D721Med (cell line): ENCODE data around the gene RNASEH2A.
A peak's percentile ranks its signal among the peaks of the same experiment; 100 is the strongest.
"Not testable (repeated sequence)": the region's sequence is repeated elsewhere in the genome, so short reads cannot be mapped to it uniquely, and the experiment has no call there.

Experiments
- DNase-seq: peaks from one replicate; pipeline ENCODE4 v3.0.0; 2011; ENCODE audit warnings: low spot score; ENCODE audit not compliant: insufficient read length
- FAIRE-seq: peaks from 2 replicates; lab custom pipeline; 2011; peaks lifted over from hg19 to GRCh38; lab: Jason Lieb, UNC
- TF ChIP-seq, protein P1 (sequence below): IDR thresholded peaks from 2 replicates; pipeline ENCODE4 v1.5.1; 2012; ENCODE audit warnings: mild to moderate bottlenecking, control low read depth; ENCODE audit not compliant: insufficient read depth; ENCODE audit errors: missing control alignments

RNASEH2A gene

GRCh38 chr19:12794196-12794941, 12.0 kb upstream of the RNASEH2A start:
- DNase-seq = no peak
- TF ChIP-seq, protein P1, sequence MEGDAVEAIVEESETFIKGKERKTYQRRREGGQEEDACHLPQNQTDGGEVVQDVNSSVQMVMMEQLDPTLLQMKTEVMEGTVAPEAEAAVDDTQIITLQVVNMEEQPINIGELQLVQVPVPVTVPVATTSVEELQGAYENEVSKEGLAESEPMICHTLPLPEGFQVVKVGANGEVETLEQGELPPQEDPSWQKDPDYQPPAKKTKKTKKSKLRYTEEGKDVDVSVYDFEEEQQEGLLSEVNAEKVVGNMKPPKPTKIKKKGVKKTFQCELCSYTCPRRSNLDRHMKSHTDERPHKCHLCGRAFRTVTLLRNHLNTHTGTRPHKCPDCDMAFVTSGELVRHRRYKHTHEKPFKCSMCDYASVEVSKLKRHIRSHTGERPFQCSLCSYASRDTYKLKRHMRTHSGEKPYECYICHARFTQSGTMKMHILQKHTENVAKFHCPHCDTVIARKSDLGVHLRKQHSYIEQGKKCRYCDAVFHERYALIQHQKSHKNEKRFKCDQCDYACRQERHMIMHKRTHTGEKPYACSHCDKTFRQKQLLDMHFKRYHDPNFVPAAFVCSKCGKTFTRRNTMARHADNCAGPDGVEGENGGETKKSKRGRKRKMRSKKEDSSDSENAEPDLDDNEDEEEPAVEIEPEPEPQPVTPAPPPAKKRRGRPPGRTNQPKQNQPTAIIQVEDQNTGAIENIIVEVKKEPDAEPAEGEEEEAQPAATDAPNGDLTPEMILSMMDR = no peak
- no peak for FAIRE-seq

DNA sequence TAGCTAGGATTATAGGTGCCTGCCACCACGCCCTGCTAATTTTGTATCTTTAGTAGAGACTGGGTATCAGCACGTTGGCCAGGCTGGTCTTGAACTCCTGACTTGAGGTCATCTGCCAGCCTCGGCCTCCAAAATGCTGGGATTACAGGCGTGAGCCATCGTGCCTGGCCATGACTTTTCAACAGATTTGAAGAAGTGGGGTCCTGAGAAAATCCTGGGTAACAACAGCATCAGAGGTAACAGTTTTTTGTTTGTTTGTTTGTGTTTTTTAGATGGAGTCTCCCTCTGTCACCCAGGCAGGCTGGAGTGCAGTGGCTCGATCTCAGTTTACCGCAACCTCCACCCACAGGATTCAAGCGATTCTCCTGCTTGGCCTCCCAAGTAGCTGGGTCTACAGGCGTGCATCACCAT, 11.4 kb upstream of the RNASEH2A start:
- TF ChIP-seq, protein P1 = no peak
- no peak for DNase-seq
- FAIRE-seq = no peak

GRCh38 chr19:12796146-12797071, 10.0 kb upstream of the RNASEH2A start:
- FAIRE-seq = no peak
- TF ChIP-seq, protein P1 = peak; percentile 99

DNA sequence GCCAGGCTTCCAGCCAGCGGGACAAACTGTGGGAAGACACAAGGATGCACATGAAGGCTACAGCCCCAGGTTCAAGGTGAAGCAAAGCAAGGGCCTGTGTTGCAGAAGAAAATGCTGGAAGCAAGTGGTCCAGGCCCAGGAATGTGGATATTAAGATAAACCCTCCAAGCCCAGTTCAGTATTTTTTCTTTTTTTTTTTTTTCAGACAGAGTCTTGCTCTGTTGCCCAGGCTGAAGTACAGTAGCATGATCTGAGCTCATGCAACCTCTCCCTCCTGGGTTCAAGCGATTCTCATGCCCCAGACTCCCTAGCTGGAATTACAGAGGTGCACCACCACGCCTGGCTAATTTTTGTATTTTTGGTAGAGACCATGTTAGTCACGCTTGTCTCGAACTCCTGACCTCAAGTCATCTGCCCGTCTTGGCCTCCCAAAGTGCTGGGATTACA, 9.2 kb upstream of the RNASEH2A start:
- FAIRE-seq (no peak), DNase-seq (no peak)
- TF ChIP-seq, protein P1 = no peak

More at GRCh38 chr19:12796146-12797071, 10.0 kb upstream of the RNASEH2A start:
- no peak for DNase-seq

DNA sequence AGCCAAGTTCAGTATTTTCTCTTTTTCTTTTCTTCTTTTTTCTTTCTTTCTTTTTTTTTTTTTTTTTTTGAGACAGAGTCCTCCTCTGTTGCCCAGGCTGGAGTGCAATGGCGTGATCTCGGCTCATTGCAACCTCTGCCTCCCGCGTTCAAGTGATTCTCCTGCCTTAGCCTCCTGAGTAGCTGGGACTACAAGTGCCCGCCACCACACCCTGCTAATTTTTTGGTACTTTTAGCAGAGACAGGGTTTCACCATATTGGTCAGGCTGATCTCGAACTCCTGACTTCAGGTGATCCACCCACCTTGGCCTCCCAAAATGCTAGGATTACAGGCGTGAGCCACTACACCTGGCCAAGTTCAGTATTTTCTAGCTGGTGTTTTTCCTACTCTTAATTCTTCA, 8.8 kb upstream of the RNASEH2A start:
- FAIRE-seq, DNase-seq: not testable (repeated sequence)

GRCh38 chr19:12799742-12800465, 6.5 kb upstream of the RNASEH2A start:
- DNase-seq = no peak
- no peak for FAIRE-seq
- TF ChIP-seq, protein P1 = no peak

DNA sequence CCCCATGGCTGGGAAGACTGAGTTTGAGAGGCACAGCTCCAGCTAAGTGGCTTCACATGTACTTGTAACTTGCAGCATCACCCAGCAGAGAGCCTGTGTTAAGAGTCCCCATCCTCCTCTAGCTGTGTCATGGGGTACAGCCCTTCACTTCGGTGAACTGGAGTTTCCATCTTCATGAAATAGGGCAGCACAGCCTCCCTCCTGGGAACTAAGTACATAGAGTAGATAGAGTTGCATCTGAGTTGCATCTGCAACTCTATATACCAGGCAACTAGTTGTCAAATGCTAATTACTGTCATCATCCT, 6.0 kb upstream of the RNASEH2A start:
- FAIRE-seq (no peak), DNase-seq (no peak)
- TF ChIP-seq, protein P1 = no peak
